Parathyroid adenoma (tissue), 2 donors: ENCODE data around the gene GDPGP1.

ENCODE experiments used
- H2AFZ ChIP-seq: fragments of 300-600 bp; sonication (generic); one replicate; pipeline ENCODE4 v1.7.0; 2017; ENCODE audit warnings: antibody characterized with exemption, mild to moderate bottlenecking
- H3K27ac ChIP-seq: fragments of 300-600 bp; sonication (generic); one replicate; pipeline ENCODE4 v1.7.0; 2017
- H3K27me3 ChIP-seq: fragments of 300-600 bp; sonication (generic); one replicate; pipeline ENCODE4 v1.7.0; 2017; ENCODE audit warnings: low read length; ENCODE audit not compliant: control insufficient read depth, insufficient read depth
- H3K36me3 ChIP-seq: fragments of 300-600 bp; sonication (generic); one replicate; pipeline ENCODE4 v1.7.0; 2017; ENCODE audit warnings: low read length; ENCODE audit not compliant: control insufficient read depth, insufficient read depth
- H3K4me1 ChIP-seq: fragments of 300-600 bp; sonication (generic); one replicate; pipeline ENCODE4 v1.7.0; 2017; ENCODE audit warnings: control low read depth
- H3K4me2 ChIP-seq: fragments of 300-600 bp; sonication (generic); one replicate; pipeline ENCODE4 v1.7.0; 2017; ENCODE audit warnings: low read length
- H3K4me3 ChIP-seq: fragments of 300-600 bp; sonication (generic); one replicate; pipeline ENCODE4 v1.7.0; 2017; ENCODE audit warnings: low read depth, low read length
- H3K79me2 ChIP-seq: fragments of 300-600 bp; sonication (generic); one replicate; pipeline ENCODE4 v1.7.0; 2017; ENCODE audit warnings: control low read depth
- H3K9ac ChIP-seq: fragments of 300-600 bp; sonication (generic); one replicate; pipeline ENCODE4 v1.7.0; 2017; ENCODE audit warnings: mild to moderate bottlenecking
- H3K9me3 ChIP-seq: fragments of 300-600 bp; sonication (generic); one replicate; pipeline ENCODE4 v1.7.0; 2017; ENCODE audit warnings: low read length; ENCODE audit not compliant: control insufficient read depth
- CTCF ChIP-seq: fragments of 300-600 bp; sonication (generic); IDR thresholded peaks from one replicate; pipeline ENCODE4 v1.7.0; 2017; ENCODE audit warnings: antibody characterized with exemption, mild to moderate bottlenecking
- donor health status: primary hyperparathyroidism.

The GDPGP1 gene

GRCh38 chr15:90239371-90239770 lies 5.4 kb downstream of the GDPGP1 start:
- no peaks in the 10 kb centered on the region for H3K79me2 ChIP-seq
- H3K27ac ChIP-seq, result no peak overlapping the region
- H3K4me3 ChIP-seq, result no peak overlapping the region
- no peaks in the 10 kb centered on the region for H3K27me3 ChIP-seq
- no peak for TF ChIP-seq CTCF
- H3K4me2 ChIP-seq, result no peak overlapping the region
- H3K9me3 ChIP-seq, result no peaks in the 10 kb centered on the region
- H3K36me3 ChIP-seq, result no peaks in the 10 kb centered on the region
- no peak overlapping the region for H2AFZ ChIP-seq
- H3K4me1 ChIP-seq, result no peaks in the 10 kb centered on the region
- no peak overlapping the region for H3K9ac ChIP-seq

GRCh38 chr15:90240856-90241255 lies 6.8 kb downstream of the GDPGP1 start:
- Histone ChIP-seq H3K4me1 (no peaks in the 10 kb centered on the region), H3K4me2 (no peak overlapping the region), H3K36me3 (no peaks in the 10 kb centered on the region), H3K79me2 (no peaks in the 10 kb centered on the region), H3K9ac (no peak overlapping the region), H2AFZ (no peak overlapping the region), H3K4me3 (no peak overlapping the region), H3K27me3 (no peaks in the 10 kb centered on the region), H3K27ac (no peak overlapping the region), H3K9me3 (no peaks in the 10 kb centered on the region)
- no peak for TF ChIP-seq CTCF

GRCh38 chr15:90241343-90242192 lies 7.6 kb downstream of the GDPGP1 start:
- H3K36me3 ChIP-seq, result no peaks in the 10 kb centered on the region
- no peaks in the 10 kb centered on the region for H3K79me2 ChIP-seq
- no peak overlapping the region for H3K4me3 ChIP-seq
- no peaks in the 10 kb centered on the region for H3K27me3 ChIP-seq
- no peaks in the 10 kb centered on the region for H3K9me3 ChIP-seq
- TF ChIP-seq CTCF, result no peak
- no peak overlapping the region for H2AFZ ChIP-seq
- no peak overlapping the region for H3K27ac ChIP-seq
- H3K4me1 ChIP-seq, result no peaks in the 10 kb centered on the region
- H3K4me2 ChIP-seq, result no peak overlapping the region
- H3K9ac ChIP-seq, result no peak overlapping the region

GRCh38 chr15:90243943-90244639 lies 10.1 kb downstream of the GDPGP1 start:
- Histone ChIP-seq H2AFZ (no peak overlapping the region), H3K4me1 (no peaks in the 10 kb centered on the region), H3K9ac (no peak overlapping the region), H3K4me3 (no peak overlapping the region), H3K9me3 (no peaks in the 10 kb centered on the region), H3K27ac (no peak overlapping the region), H3K27me3 (no peaks in the 10 kb centered on the region), H3K79me2 (no peaks in the 10 kb centered on the region), H3K4me2 (no peak overlapping the region), H3K36me3 (no peaks in the 10 kb centered on the region)
- no peak for TF ChIP-seq CTCF
